Activated CD8-positive, alpha-beta memory T cell treated with anti-CD3 and anti-CD28 coated beads, Interleukin-2, amount 50 U/mL, for 1 hour (primary cell): ENCODE results near the gene FOXO3.

ENCODE experiments used
- DNase-seq: peaks from one replicate; pipeline ENCODE4 v3.0.0-alpha.2; 2020; ENCODE audit errors: extremely low read depth

FOXO3 gene

GRCh38 chr6:108594640-108595039 is 33.9 kb downstream of the FOXO3 start:
- DNase-seq = no peak

- no peak for DNase-seq
Observed at GRCh38 chr6:108596956-108597355, 36.2 kb downstream of the FOXO3 start.

- DNase-seq = no peak
Observed at GRCh38 chr6:108597572-108598304, 37.0 kb downstream of the FOXO3 start.

GRCh38 chr6:108598305-108598863 is 37.7 kb downstream of the FOXO3 start:
- DNase-seq = no peak

GRCh38 chr6:108604156-108604555 is 43.4 kb downstream of the FOXO3 start:
- no peak for DNase-seq

DNA sequence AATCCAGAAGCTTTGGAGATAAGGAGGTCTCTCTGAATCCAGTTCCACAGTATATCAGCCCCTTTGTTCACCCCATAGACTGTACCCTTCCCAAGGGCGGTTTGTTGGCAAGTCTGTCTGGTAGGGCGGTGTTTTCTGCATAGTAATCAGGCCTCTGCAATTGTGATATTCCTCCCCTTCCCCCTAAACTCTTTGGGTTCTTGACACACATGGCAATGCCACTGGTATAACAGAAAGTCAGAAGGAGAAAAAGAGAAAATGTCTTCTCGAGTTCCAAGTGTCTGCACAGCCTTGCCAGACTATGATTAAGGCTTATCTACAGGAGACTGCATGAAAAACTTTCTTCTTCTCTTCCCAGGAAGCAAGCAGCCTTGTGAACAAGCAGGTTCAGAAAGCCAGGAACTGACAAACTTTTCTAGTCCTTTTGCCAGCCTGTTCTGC is 45.6 kb downstream of the FOXO3 start:
- no peak for DNase-seq

DNA sequence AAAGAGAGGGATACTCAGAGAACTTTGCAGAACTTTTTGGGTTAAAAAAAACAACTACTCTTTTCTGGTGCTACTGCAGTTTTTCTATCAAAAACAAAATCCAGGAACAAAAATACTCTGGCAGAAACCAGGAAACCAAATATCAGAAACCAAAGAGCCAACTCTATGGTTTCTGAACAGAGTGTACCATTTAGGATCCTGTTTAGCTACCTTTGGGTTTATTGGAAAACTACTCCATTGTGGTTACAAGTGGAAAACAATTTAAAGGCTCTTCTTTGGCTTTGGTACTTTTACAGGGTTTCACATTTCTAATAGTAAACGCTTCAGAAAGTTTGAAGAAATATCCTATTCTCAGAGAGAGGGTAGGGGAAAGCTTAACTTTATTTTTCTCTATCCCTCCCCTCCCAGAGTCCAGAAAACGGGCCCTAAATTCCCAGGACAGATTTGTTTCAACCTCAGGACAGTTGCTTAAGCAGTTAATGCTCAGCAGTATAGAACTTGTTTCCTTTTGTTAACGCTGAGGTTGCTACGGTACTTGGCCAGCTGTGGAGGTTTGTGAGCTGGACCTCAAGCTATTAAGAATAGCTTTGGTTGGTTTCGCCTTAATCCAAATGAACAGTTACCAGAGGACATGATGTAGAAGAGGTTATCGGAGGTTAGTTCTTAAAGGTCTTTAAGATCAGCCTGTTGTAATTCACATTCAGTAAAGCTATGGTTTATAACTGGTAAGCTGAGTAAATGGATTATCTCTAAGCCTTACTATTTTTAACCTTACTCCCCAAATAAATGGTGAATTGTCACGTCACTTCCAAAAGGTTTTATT is 47.9 kb downstream of the FOXO3 start:
- DNase-seq = no peak

- no peak for DNase-seq
Observed at GRCh38 chr6:108609276-108609769, 48.6 kb downstream of the FOXO3 start.

GRCh38 chr6:108610270-108610839 is 49.6 kb downstream of the FOXO3 start:
- DNase-seq = no peak

DNA sequence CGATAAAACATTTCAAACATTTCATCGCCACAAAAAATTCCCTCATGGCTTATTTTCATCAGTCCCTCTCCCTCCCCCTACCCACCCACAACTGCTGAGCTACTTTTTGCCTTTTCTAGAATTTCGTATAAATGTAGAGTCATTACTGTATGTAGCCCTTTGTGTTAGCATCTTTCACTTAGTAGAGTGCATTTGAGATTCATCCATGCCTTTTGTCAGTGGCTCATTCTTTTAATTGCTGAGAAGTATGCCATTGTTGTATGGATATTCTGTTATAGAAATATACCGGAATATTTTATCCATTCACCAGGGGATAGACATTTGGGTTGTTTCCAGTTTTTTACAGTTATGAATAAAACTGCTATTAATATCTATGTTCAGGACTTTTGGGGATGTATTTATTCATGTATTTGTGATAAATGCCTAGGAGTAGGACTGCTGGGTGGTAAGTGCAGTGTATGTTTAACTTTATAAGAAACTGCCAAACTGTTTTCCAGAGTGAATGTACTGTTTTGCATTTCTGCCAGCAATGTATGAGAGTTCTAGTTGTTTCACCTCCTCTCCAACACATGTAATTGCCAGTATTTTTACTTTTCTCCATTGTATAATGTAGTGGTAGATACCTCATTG is 50.4 kb downstream of the FOXO3 start:
- no peak for DNase-seq

DNA sequence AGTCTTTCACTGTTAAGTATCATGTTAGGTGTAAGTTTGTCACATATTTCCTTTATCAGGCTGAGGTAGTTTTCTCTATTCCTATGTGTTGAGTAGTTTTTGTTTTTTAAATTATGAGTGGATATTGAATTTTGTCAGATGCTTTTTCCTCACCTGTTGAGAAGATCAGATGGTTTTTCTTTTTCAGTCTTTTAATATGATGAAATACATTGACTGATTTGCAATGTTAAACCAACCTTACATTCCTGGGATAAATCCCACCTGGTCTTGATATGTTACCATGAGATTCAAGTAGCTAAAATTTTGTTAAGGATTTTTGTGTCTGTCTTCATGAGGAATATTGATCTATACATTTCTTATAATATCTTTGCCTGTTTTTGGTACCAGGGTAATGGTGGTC is 52.1 kb downstream of the FOXO3 start:
- no peak for DNase-seq

DNA sequence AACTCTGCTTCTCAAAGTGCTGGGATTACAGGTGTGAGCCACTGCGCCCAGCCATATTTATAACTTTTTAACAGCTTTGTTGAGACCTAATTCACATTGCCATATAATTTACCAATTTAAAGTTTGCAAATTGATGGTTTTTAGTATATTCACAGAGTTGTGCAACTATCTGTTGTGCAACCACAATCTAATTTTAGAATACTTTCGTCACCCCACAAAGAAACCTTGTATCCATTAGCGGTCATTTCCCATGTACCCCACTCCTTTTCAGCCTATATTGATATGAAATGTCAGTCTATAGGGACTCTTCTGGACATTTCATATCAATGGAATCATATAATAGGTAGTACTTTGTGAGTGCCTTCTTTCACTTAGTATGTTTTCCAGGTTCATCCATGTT is 55.8 kb downstream of the FOXO3 start:
- DNase-seq = no peak

DNA sequence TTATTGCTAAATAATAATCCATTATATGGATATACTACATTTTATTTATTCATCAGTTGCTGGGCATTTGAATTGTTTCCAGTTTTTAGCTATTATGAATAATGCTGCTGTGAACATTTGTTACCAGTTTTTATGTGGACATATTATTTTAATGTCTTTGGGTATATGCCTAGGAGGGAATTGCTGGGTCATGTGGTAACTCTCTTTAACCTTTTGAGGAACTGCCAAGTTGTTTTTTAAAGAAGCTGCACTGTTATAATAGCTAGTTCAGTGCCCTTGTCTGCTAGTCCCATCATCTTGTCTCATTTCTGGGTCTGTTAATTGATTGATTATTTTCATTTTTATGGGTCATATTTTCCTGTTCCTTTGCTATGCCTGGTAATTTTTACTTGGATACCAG is 56.3 kb downstream of the FOXO3 start:
- DNase-seq = no peak

DNA sequence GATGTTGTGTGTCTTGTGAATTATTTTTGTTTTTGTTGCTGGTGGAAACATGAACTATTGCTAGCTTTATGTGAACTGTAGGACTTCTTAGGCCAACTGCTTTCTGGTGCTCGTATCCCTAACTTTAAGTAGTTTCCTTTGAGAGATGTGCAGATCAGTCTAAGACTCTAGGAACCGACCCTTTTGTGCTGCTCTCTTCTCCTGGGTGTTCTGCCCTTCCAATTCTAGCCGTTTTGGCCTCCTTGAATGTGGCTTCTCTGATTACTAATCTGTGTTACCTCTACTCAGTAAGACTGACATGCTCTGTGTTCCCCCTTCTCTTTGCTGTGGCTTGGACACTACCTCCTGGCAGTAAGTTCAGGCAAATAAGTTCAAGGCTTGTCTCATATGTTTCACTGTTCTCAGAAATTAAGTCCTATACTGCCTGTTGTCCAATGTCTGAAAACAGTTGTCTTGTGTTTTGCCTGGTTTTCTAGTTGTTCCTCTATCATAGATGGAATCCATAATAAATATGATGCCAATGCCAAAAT is 58.0 kb downstream of the FOXO3 start:
- no peak for DNase-seq

- DNase-seq = no peak
Observed at GRCh38 chr6:108619431-108620197, 58.9 kb downstream of the FOXO3 start.

- no peak for DNase-seq
Observed at GRCh38 chr6:108621117-108621516, 60.4 kb downstream of the FOXO3 start.

GRCh38 chr6:108622641-108623298 is 62.1 kb downstream of the FOXO3 start:
- DNase-seq = no peak

GRCh38 chr6:108623995-108624394 is 63.3 kb downstream of the FOXO3 start:
- no peak for DNase-seq

GRCh38 chr6:108625581-108625980 is 64.9 kb downstream of the FOXO3 start:
- no peak for DNase-seq

- DNase-seq = no peak
Observed at GRCh38 chr6:108626777-108627176, 66.1 kb downstream of the FOXO3 start.
